HCT116 (cell line): ENCODE data around the gene TDRD15.

Source experiments
- ELF1 ChIP-seq: IDR thresholded peaks from 2 replicates; pipeline ENCODE4 v1.6.1; 2012; ENCODE audit warnings: low read depth, borderline replicate concordance
- EZH2 ChIP-seq: fragments of 200-600 bp; sonication (generic); IDR thresholded peaks from 2 replicates; pipeline ENCODE4 v1.6.1; 2017; ENCODE audit warnings: antibody characterized with exemption, mixed run types
- POLR2A ChIP-seq: IDR thresholded peaks from 2 replicates; pipeline ENCODE4 v1.7.0; 2011; ENCODE audit warnings: borderline replicate concordance; ENCODE audit not compliant: insufficient read depth, insufficient read length; ENCODE audit errors: extremely low read depth
- POLR2AphosphoS5 ChIP-seq: IDR thresholded peaks from 2 replicates; pipeline ENCODE4 v1.6.1; 2011; ENCODE audit warnings: mild to moderate bottlenecking, low read depth, low read length, moderate library complexity
- TCF7L2 ChIP-seq: IDR thresholded peaks from 2 replicates; pipeline ENCODE4 v1.7.0; 2011; ENCODE audit warnings: borderline replicate concordance, inconsistent platforms; ENCODE audit not compliant: insufficient read depth, insufficient read length; ENCODE audit errors: extremely low read depth
- TF ChIP-seq, protein P1 (sequence below), 3 experiments: fragments of 200-600 bp in 1 of 3; sonication (generic) in 1 of 3; IDR thresholded peaks in 2 of 3; conservative IDR thresholded peaks in 1 of 3; 2 replicates each; pipeline ENCODE4 v1.5.1; 2012 to 2017; ENCODE audit warnings: low read depth in 2 of 3, low read length in 2 of 3, antibody characterized with exemption in 1 of 3, borderline replicate concordance in 1 of 3, control low read depth in 1 of 3, mild to moderate bottlenecking in 1 of 3, mixed read lengths in 1 of 3, mixed run types in 1 of 3, moderate library complexity in 1 of 3; ENCODE audit not compliant: insufficient read depth in 1 of 3
- TF ChIP-seq, protein P2 (sequence below): IDR thresholded peaks from 2 replicates; pipeline ENCODE4 v1.6.1; 2012

DNA sequence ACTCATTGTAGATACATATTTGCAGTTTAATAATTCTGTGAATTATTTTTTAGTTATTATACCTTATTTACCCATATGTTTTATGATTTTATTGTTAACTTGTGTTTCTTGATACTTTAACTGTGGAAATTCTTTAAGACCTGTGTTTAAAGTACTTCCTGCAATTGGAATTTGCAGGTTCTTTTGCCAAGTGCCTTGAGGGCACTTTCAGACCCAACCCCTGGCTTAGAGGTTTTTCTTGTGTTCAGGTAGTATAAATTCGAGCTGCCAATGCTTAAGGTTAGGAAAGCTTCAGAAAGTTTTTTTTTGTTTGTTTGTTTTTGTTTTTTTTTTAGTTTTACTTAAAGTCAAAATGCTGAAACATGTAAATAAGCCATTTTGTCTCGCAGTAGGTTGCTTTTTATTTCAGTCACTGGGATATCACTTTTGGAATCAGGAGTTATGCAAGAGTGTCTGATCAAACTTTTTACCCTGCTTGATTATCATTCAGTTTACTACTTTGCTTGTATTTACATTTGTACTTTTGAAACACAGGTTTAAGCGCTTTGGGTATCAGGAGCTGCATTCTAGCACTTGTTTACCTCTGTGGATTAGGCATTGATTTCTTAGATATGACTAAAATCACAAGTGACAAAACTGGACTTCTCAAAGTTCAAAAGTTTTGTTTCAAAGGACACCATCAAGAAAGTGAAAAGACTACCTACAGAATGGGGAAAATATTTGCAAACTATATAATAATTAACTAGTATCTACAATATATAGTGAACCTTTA, 31.8 kb downstream of the TDRD15 start:
- TF ChIP-seq, protein P1, sequence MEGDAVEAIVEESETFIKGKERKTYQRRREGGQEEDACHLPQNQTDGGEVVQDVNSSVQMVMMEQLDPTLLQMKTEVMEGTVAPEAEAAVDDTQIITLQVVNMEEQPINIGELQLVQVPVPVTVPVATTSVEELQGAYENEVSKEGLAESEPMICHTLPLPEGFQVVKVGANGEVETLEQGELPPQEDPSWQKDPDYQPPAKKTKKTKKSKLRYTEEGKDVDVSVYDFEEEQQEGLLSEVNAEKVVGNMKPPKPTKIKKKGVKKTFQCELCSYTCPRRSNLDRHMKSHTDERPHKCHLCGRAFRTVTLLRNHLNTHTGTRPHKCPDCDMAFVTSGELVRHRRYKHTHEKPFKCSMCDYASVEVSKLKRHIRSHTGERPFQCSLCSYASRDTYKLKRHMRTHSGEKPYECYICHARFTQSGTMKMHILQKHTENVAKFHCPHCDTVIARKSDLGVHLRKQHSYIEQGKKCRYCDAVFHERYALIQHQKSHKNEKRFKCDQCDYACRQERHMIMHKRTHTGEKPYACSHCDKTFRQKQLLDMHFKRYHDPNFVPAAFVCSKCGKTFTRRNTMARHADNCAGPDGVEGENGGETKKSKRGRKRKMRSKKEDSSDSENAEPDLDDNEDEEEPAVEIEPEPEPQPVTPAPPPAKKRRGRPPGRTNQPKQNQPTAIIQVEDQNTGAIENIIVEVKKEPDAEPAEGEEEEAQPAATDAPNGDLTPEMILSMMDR (IDR thresholded peaks at IDR 0.05 in 2 of 3, conservative IDR thresholded peaks at IDR 0.05 in 1 of 3; ENCODE audit: borderline replicate concordance in 1 of 3, insufficient read depth in 1 of 3, low read depth in 2 of 3, low read length in 2 of 3): no peak
- TF ChIP-seq, protein P2, sequence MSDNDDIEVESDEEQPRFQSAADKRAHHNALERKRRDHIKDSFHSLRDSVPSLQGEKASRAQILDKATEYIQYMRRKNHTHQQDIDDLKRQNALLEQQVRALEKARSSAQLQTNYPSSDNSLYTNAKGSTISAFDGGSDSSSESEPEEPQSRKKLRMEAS: no peak
- TF ChIP-seq ELF1 (no peak), TCF7L2 (no peak), POLR2AphosphoS5 (no peak), POLR2A (no peak), EZH2 (no peak)
